ENCODE results near the gene KCNK2.

DNA sequence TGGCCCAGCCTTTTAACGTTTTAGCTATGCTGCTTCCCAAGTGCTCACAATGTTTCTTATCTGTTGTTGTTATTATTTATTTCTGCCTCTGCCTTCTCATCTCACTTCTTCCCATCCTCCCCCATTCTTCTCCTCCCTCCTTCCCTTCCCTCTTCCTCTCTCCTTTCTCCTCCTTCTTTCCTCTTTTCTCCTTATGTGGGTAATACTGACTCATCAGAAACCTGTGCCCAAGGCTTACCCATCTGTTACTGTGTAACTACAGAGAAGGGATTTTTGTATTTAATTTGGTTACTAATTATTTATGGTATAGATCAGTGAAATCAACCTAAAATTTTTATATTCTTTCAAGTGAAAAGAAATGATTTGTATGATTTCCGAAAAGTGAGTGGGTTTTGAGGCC is 120.3 kb downstream of the KCNK2 start:
- no peak for TF ChIP-seq POLR2A (IDR thresholded peaks at IDR 0.05)
- TF ChIP-seq, protein P1, sequence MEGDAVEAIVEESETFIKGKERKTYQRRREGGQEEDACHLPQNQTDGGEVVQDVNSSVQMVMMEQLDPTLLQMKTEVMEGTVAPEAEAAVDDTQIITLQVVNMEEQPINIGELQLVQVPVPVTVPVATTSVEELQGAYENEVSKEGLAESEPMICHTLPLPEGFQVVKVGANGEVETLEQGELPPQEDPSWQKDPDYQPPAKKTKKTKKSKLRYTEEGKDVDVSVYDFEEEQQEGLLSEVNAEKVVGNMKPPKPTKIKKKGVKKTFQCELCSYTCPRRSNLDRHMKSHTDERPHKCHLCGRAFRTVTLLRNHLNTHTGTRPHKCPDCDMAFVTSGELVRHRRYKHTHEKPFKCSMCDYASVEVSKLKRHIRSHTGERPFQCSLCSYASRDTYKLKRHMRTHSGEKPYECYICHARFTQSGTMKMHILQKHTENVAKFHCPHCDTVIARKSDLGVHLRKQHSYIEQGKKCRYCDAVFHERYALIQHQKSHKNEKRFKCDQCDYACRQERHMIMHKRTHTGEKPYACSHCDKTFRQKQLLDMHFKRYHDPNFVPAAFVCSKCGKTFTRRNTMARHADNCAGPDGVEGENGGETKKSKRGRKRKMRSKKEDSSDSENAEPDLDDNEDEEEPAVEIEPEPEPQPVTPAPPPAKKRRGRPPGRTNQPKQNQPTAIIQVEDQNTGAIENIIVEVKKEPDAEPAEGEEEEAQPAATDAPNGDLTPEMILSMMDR (IDR thresholded peaks at IDR 0.05): no peak
